ENCODE data around the gene C19orf47. TPM values are rescaled to one million over a fixed set of nuclear protein-coding genes. Genes with fewer than 3 reads are reported as not detected.

C19orf47 gene
- total RNA-seq, 1 donor from 2014 or later = 15.7 TPM

GRCh38 chr19:40309666-40310065 lies 38.5 kb downstream of the C19orf47 start:
- no peak for ATAC-seq
- intact Hi-C loops (cut with DNase I) = no loop called here
- Histone ChIP-seq H3K4me1 (no peaks in the 10 kb centered on the region), H3K9me3 (no peaks in the 10 kb centered on the region), H3K27me3 (ENCODE audit: low read depth) (no peaks in the 10 kb centered on the region), H3K36me3 (no peaks in the 10 kb centered on the region), H3K4me3 (no peak overlapping the region), H3K27ac (no peak overlapping the region)
- DNase-seq = no peak
- no peak for TF ChIP-seq CTCF (IDR thresholded peaks at IDR 0.05)

GRCh38 chr19:40305403-40305802 lies 42.8 kb downstream of the C19orf47 start:
- Histone ChIP-seq H3K27me3 (ENCODE audit: low read depth) (no peaks in the 10 kb centered on the region), H3K9me3 (no peaks in the 10 kb centered on the region), H3K4me3 (no peak overlapping the region), H3K4me1 (no peaks in the 10 kb centered on the region), H3K36me3 (no peaks in the 10 kb centered on the region), H3K27ac (no peak overlapping the region)
- peak; percentile 72 for TF ChIP-seq CTCF (IDR thresholded peaks at IDR 0.05)
- DNase-seq (peak; percentile 62), ATAC-seq (peak; percentile 79 to 85)
- intact Hi-C loops (cut with DNase I) = no loop called here

GRCh38 chr19:40304306-40304705 lies 43.9 kb downstream of the C19orf47 start:
- Histone ChIP-seq H3K4me1 (no peaks in the 10 kb centered on the region), H3K36me3 (no peaks in the 10 kb centered on the region), H3K27me3 (ENCODE audit: low read depth) (no peaks in the 10 kb centered on the region), H3K9me3 (no peaks in the 10 kb centered on the region), H3K4me3 (no peak overlapping the region), H3K27ac (no peak overlapping the region)
- DNase-seq (no peak), ATAC-seq (no peak)
- no peak for TF ChIP-seq CTCF (IDR thresholded peaks at IDR 0.05)
- intact Hi-C loops (cut with DNase I) = no loop called here

- Histone ChIP-seq H3K27me3 (ENCODE audit: low read depth) (no peaks in the 10 kb centered on the region), H3K4me1 (no peaks in the 10 kb centered on the region), H3K9me3 (no peaks in the 10 kb centered on the region), H3K4me3 (no peak overlapping the region), H3K27ac (no peak overlapping the region), H3K36me3 (no peaks in the 10 kb centered on the region)
- no peak for ATAC-seq
- intact Hi-C loops (cut with DNase I) = no loop called here
- TF ChIP-seq CTCF (IDR thresholded peaks at IDR 0.05) = no peak
- DNase-seq = no peak
Observed at GRCh38 chr19:40303765-40304164, 44.4 kb downstream of the C19orf47 start.

- Histone ChIP-seq H3K27me3 (ENCODE audit: low read depth) (no peaks in the 10 kb centered on the region), H3K4me1 (no peaks in the 10 kb centered on the region), H3K4me3 (no peak overlapping the region), H3K36me3 (no peaks in the 10 kb centered on the region), H3K27ac (no peak overlapping the region), H3K9me3 (no peaks in the 10 kb centered on the region)
- DNase-seq (no peak), ATAC-seq (no peak)
- intact Hi-C loops (cut with DNase I) = no loop called here
- TF ChIP-seq CTCF (IDR thresholded peaks at IDR 0.05) = no peak
Observed at GRCh38 chr19:40302224-40303011, 45.8 kb downstream of the C19orf47 start.
